Measurements from ENCODE around the gene PANX2.

The PANX2 gene

GRCh38 chr22:50171965-50172421, 1.5 kb downstream of the PANX2 start:
- Histone ChIP-seq H3F3A (ENCODE audit: insufficient read depth, low read length) (peaks cover 4% of the 10 kb centered on the region; the same call in 1 of the 2 replicates), H3K36me3 (ENCODE audit: insufficient read depth, low read length) (no peaks in the 10 kb centered on the region), H3K79me2 (ENCODE audit: insufficient read depth, low read length) (no peaks in the 10 kb centered on the region), H3K4me1 (ENCODE audit: insufficient read depth, low read length, severe bottlenecking) (peaks cover 24% of the 10 kb centered on the region), H3K4me2 (ENCODE audit: low read length) (no peak overlapping the region; the same call in 1 of the 2 replicates), H3K27ac (ENCODE audit: low read depth, low read length, poor library complexity, severe bottlenecking) (no peak overlapping the region), H3K9ac (ENCODE audit: low read length) (no peak overlapping the region), H3K9me2 (ENCODE audit: low read depth, low read length) (no peaks in the 10 kb centered on the region), H4K20me1 (ENCODE audit: insufficient read depth, low read length) (no peaks in the 10 kb centered on the region), H2AFZ (ENCODE audit: low read length) (no peak overlapping the region), H3K27me3 (ENCODE audit: insufficient read depth, low read length) (peaks cover 3% of the 10 kb centered on the region; the same call in 1 of the 2 replicates), H3K9me3 (ENCODE audit: low read length) (no peaks in the 10 kb centered on the region), H3K4me3 (ENCODE audit: low read depth, low read length, poor library complexity, severe bottlenecking) (no peak overlapping the region)
- no peak for TF ChIP-seq EZH2 (IDR thresholded peaks at IDR 0.05; ENCODE audit: borderline replicate concordance, low read length)
- TF ChIP-seq, protein P1, sequence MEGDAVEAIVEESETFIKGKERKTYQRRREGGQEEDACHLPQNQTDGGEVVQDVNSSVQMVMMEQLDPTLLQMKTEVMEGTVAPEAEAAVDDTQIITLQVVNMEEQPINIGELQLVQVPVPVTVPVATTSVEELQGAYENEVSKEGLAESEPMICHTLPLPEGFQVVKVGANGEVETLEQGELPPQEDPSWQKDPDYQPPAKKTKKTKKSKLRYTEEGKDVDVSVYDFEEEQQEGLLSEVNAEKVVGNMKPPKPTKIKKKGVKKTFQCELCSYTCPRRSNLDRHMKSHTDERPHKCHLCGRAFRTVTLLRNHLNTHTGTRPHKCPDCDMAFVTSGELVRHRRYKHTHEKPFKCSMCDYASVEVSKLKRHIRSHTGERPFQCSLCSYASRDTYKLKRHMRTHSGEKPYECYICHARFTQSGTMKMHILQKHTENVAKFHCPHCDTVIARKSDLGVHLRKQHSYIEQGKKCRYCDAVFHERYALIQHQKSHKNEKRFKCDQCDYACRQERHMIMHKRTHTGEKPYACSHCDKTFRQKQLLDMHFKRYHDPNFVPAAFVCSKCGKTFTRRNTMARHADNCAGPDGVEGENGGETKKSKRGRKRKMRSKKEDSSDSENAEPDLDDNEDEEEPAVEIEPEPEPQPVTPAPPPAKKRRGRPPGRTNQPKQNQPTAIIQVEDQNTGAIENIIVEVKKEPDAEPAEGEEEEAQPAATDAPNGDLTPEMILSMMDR (IDR thresholded peaks at IDR 0.05; ENCODE audit: low read length): no peak

GRCh38 chr22:50173311-50173982, 2.9 kb downstream of the PANX2 start:
- H3K9me2 ChIP-seq (ENCODE audit: low read depth, low read length): no peaks in the 10 kb centered on the region
- H3K4me3 ChIP-seq (ENCODE audit: low read depth, low read length, poor library complexity, severe bottlenecking): no peak overlapping the region
- no peaks in the 10 kb centered on the region for H4K20me1 ChIP-seq (ENCODE audit: insufficient read depth, low read length)
- H3K4me1 ChIP-seq (ENCODE audit: insufficient read depth, low read length, severe bottlenecking): peaks cover 24% of the 10 kb centered on the region
- TF ChIP-seq EZH2 (IDR thresholded peaks at IDR 0.05; ENCODE audit: borderline replicate concordance, low read length): no peak
- TF ChIP-seq, protein P1 (IDR thresholded peaks at IDR 0.05; ENCODE audit: low read length): no peak
- no peak overlapping the region for H3K27ac ChIP-seq (ENCODE audit: low read depth, low read length, poor library complexity, severe bottlenecking)
- H3K79me2 ChIP-seq (ENCODE audit: insufficient read depth, low read length): no peaks in the 10 kb centered on the region
- H3F3A ChIP-seq (ENCODE audit: insufficient read depth, low read length): peaks cover 4% of the 10 kb centered on the region; the same call in 1 of the 2 replicates
- no peak overlapping the region for H3K9ac ChIP-seq (ENCODE audit: low read length)
- no peaks in the 10 kb centered on the region for H3K9me3 ChIP-seq (ENCODE audit: low read length)
- H3K27me3 ChIP-seq (ENCODE audit: insufficient read depth, low read length): no peaks in the 10 kb centered on the region; the same call in 1 of the 2 replicates
- no peaks in the 10 kb centered on the region for H3K36me3 ChIP-seq (ENCODE audit: insufficient read depth, low read length)
- H2AFZ ChIP-seq (ENCODE audit: low read length): no peak overlapping the region
- no peak overlapping the region; the same call in 1 of the 2 replicates for H3K4me2 ChIP-seq (ENCODE audit: low read length)

DNA sequence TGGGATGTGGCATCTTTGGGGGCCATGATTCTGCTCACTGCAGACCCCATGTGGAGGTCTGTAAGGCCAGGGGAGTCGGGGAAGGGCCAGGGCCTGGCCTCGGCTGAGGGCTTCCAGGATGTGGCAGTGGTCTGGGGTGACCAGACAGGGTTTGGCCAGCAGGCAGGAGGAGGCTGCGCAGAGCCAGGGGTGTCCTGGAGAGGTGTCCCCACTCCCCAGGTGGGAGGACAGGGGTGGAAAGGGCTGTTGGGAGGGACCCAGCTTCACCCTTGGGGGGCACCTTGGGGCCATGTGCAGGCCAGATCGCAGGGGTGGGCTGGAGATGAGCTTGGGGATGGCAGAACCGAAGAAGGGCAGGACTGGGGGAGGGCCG, 3.4 kb downstream of the PANX2 start:
- no peaks in the 10 kb centered on the region for H4K20me1 ChIP-seq (ENCODE audit: insufficient read depth, low read length)
- H3K27ac ChIP-seq (ENCODE audit: low read depth, low read length, poor library complexity, severe bottlenecking): no peak overlapping the region
- H3F3A ChIP-seq (ENCODE audit: insufficient read depth, low read length): peaks cover 4% of the 10 kb centered on the region; the same call in 1 of the 2 replicates
- H3K9ac ChIP-seq (ENCODE audit: low read length): no peak overlapping the region
- no peaks in the 10 kb centered on the region; the same call in 1 of the 2 replicates for H3K27me3 ChIP-seq (ENCODE audit: insufficient read depth, low read length)
- no peaks in the 10 kb centered on the region for H3K9me3 ChIP-seq (ENCODE audit: low read length)
- no peaks in the 10 kb centered on the region for H3K36me3 ChIP-seq (ENCODE audit: insufficient read depth, low read length)
- H2AFZ ChIP-seq (ENCODE audit: low read length): no peak overlapping the region
- H3K4me3 ChIP-seq (ENCODE audit: low read depth, low read length, poor library complexity, severe bottlenecking): no peak overlapping the region
- peaks cover 24% of the 10 kb centered on the region for H3K4me1 ChIP-seq (ENCODE audit: insufficient read depth, low read length, severe bottlenecking)
- H3K4me2 ChIP-seq (ENCODE audit: low read length): no peak overlapping the region
- TF ChIP-seq EZH2 (IDR thresholded peaks at IDR 0.05; ENCODE audit: borderline replicate concordance, low read length): no peak
- TF ChIP-seq, protein P1 (IDR thresholded peaks at IDR 0.05; ENCODE audit: low read length): no peak
- H3K79me2 ChIP-seq (ENCODE audit: insufficient read depth, low read length): no peaks in the 10 kb centered on the region
- no peaks in the 10 kb centered on the region for H3K9me2 ChIP-seq (ENCODE audit: low read depth, low read length)

Measured in OCI-LY1 (cell line).